ENCODE data around the gene SPATA3.

Gene SPATA3

GRCh38 chr2:231049286-231050017 lies 53.5 kb downstream of the SPATA3 start:
- DNase-seq (ENCODE audit: low spot score) = no peak

GRCh38 chr2:231050018-231050901 lies 54.3 kb downstream of the SPATA3 start:
- DNase-seq (ENCODE audit: low spot score) = no peak

GRCh38 chr2:231051116-231051515 lies 55.2 kb downstream of the SPATA3 start:
- no peak for DNase-seq (ENCODE audit: low spot score)

GRCh38 chr2:231052494-231053451 lies 56.9 kb downstream of the SPATA3 start:
- peak; percentile 93 for DNase-seq (ENCODE audit: low spot score)

- no peak for DNase-seq (ENCODE audit: low spot score)
Measured at GRCh38 chr2:231053846-231054245, 57.9 kb downstream of the SPATA3 start.

GRCh38 chr2:231056453-231057416 lies 60.8 kb downstream of the SPATA3 start, which contains the start of gene PSMD1:
TSS of gene PSMD1 (plus strand) at chr2:231056867. CDS start at chr2:231057026, 159 bp downstream.
- DNase-seq (ENCODE audit: low spot score) = peak; percentile 95

GRCh38 chr2:231057590-231057989 lies 61.7 kb downstream of the SPATA3 start:
- no peak for DNase-seq (ENCODE audit: low spot score)

Measured in AG20443 (cell line).